SW480 (cell line): ENCODE measurements around the gene COA8.
"Not testable (repeated sequence)": the region's sequence is repeated elsewhere in the genome, so short reads cannot be mapped to it uniquely, and the experiment has no call there.

Experiments used
- DNase-seq: peaks from one replicate; pipeline ENCODE4 v3.0.0-alpha.2; 2016; ENCODE audit warnings: low spot score

COA8 gene

GRCh38 chr14:103562429-103563225 lies at the start of gene COA8, which contains the start of gene BAG5:
Gene COA8 (plus strand): TSS chr14:103562960. CDS start chr14:103563002, 42 bp downstream.
Gene BAG5 (minus strand): TSS chr14:103562657. CDS start chr14:103561164, 1,493 bp downstream.
- peak; percentile 88 for DNase-seq

GRCh38 chr14:103514596-103515421 lies 48.0 kb upstream of the COA8 start:
- no peak for DNase-seq

GRCh38 chr14:103516426-103517173 lies 46.2 kb upstream of the COA8 start:
- no peak for DNase-seq

GRCh38 chr14:103517174-103517566 lies 45.6 kb upstream of the COA8 start:
- no peak for DNase-seq

GRCh38 chr14:103517721-103518421 lies 44.9 kb upstream of the COA8 start:
- DNase-seq = no peak

- no peak for DNase-seq
These were observed 44.2 kb upstream of the COA8 start for GRCh38 chr14:103518422-103519042.

- no peak for DNase-seq
These were observed 43.5 kb upstream of the COA8 start for GRCh38 chr14:103519043-103519836.

GRCh38 chr14:103519837-103520212 lies 42.9 kb upstream of the COA8 start:
- no peak for DNase-seq

GRCh38 chr14:103520269-103520656 lies 42.5 kb upstream of the COA8 start:
- no peak for DNase-seq

GRCh38 chr14:103520657-103521437 lies 41.9 kb upstream of the COA8 start:
- peak; percentile 89 for DNase-seq

GRCh38 chr14:103521438-103521950 lies 41.3 kb upstream of the COA8 start:
- no peak for DNase-seq

GRCh38 chr14:103521951-103522563 lies 40.7 kb upstream of the COA8 start:
- DNase-seq = no peak

- peak; percentile 61 for DNase-seq
These were observed 39.8 kb upstream of the COA8 start, which contains the start of gene CKB for GRCh38 chr14:103522649-103523574. Gene CKB (minus strand): TSS chr14:103522830. CDS start chr14:103522493, 337 bp downstream.

GRCh38 chr14:103523575-103523954 lies 39.2 kb upstream of the COA8 start:
- DNase-seq = no peak

- DNase-seq = no peak
These were observed 38.5 kb upstream of the COA8 start for GRCh38 chr14:103524002-103524935.

GRCh38 chr14:103525430-103526246 lies 37.1 kb upstream of the COA8 start:
- not testable (repeated sequence) for DNase-seq
